HFFc6 (cell line): ENCODE results near the gene SLC35B4. TPM values are rescaled to one million over a fixed set of nuclear protein-coding genes. Genes with fewer than 3 reads are reported as not detected.

Experiments used
- DNase-seq: peaks from one replicate; pipeline ENCODE4 v3.0.0-alpha.2; 2018
- H3K27ac Mint-ChIP-seq: 2 replicates; pipeline ENCODE4 v1.8.0; 2020; ENCODE audit warnings: mild to moderate bottlenecking, mixed read lengths
- H3K27me3 Mint-ChIP-seq: 2 replicates; pipeline ENCODE4 v1.8.0; 2021; ENCODE audit warnings: mild to moderate bottlenecking, moderate library complexity, mixed read lengths; ENCODE audit not compliant: insufficient read depth
- H3K36me3 Mint-ChIP-seq: 2 replicates; pipeline ENCODE4 v1.8.0; 2021; ENCODE audit warnings: low read depth, mixed read lengths
- H3K4me1 Mint-ChIP-seq: 2 replicates; pipeline ENCODE4 v1.8.0; 2020; ENCODE audit warnings: low read depth, mixed read lengths
- H3K4me3 Mint-ChIP-seq: 2 replicates; pipeline ENCODE4 v1.8.0; 2020; ENCODE audit warnings: mild to moderate bottlenecking, moderate library complexity, mixed read lengths
- H3K9me3 Mint-ChIP-seq: 2 replicates; pipeline ENCODE4 v1.8.0; 2020; ENCODE audit warnings: mild to moderate bottlenecking, mixed read lengths
- total RNA-seq, 6 experiments: library from RNA; stranded (reverse); fragmentation: NEBNext Ultra II Directional; extraction: Animal tissue kit (Norgen Biotek cat#: 25700); gene quantifications; 2 replicates in 1 of 6; 3 replicates in 5 of 6; pipeline ENCODE4 v1.2.3, GENCODE V29; 2021
- TF ChIP-seq, protein P1 (sequence below): fragments of 200-600 bp; sonication (generic); IDR thresholded peaks from 2 replicates; pipeline ENCODE4 v1.5.0; 2021; ENCODE audit warnings: antibody characterized with exemption, mild to moderate bottlenecking

SLC35B4 gene
- total RNA-seq, 6 experiments from 2014 or later = 21.0 to 32.3 (median 29.4) TPM

DNA sequence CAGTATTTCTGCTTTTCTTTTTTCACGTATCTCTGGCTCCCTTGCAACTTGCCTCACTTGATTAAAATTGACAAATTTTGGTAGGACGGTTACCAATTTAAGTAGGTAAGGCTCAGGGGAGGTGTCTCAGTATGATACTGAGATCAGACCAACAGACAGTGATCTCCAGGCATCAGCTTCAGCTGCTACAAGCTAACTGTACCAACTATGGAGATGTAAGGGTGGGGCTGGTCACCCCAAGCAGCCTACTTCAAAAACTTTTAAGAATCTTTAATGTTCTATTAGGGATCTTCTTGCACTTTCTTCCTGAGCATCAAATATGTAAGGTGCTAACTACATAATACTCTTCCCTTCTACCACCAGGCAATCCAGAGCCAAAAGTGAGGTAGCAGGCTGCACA is 26.9 kb downstream of the SLC35B4 start:
- no peak overlapping the region for H3K27ac Mint-ChIP-seq
- peaks cover 15% of the 10 kb centered on the region for H3K36me3 Mint-ChIP-seq
- peaks cover 11% of the 10 kb centered on the region for H3K4me1 Mint-ChIP-seq
- H3K27me3 Mint-ChIP-seq = peaks cover 5% of the 10 kb centered on the region
- no peak overlapping the region for H3K4me3 Mint-ChIP-seq
- no peaks in the 10 kb centered on the region for H3K9me3 Mint-ChIP-seq
- TF ChIP-seq, protein P1, sequence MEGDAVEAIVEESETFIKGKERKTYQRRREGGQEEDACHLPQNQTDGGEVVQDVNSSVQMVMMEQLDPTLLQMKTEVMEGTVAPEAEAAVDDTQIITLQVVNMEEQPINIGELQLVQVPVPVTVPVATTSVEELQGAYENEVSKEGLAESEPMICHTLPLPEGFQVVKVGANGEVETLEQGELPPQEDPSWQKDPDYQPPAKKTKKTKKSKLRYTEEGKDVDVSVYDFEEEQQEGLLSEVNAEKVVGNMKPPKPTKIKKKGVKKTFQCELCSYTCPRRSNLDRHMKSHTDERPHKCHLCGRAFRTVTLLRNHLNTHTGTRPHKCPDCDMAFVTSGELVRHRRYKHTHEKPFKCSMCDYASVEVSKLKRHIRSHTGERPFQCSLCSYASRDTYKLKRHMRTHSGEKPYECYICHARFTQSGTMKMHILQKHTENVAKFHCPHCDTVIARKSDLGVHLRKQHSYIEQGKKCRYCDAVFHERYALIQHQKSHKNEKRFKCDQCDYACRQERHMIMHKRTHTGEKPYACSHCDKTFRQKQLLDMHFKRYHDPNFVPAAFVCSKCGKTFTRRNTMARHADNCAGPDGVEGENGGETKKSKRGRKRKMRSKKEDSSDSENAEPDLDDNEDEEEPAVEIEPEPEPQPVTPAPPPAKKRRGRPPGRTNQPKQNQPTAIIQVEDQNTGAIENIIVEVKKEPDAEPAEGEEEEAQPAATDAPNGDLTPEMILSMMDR = no peak
- no peak for DNase-seq

DNA sequence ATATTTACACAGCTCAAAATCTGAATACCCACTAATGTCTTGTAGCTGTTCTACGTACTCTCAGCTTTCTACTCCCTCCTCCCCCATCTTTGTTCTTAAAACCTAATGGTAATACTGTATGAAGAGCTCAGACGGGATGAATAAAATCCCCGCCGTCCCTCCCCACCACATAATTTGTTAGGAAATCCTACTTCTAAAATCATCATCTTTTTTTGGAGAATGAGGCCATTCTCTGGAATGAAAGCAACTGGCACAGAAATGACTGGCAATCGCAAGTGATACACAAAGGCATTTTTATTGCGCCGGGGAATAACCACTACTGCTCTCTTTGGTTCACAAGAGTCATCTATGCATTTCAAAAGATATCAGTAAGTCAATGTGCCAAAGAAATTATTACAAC is 27.3 kb downstream of the SLC35B4 start:
- H3K27ac Mint-ChIP-seq = no peak overlapping the region
- DNase-seq = no peak
- H3K36me3 Mint-ChIP-seq = peaks cover 11% of the 10 kb centered on the region
- no peaks in the 10 kb centered on the region for H3K9me3 Mint-ChIP-seq
- peaks cover 4% of the 10 kb centered on the region; the same call in 1 of the 2 replicates for H3K27me3 Mint-ChIP-seq
- TF ChIP-seq, protein P1 = no peak
- peaks cover 11% of the 10 kb centered on the region for H3K4me1 Mint-ChIP-seq
- no peak overlapping the region for H3K4me3 Mint-ChIP-seq

DNA sequence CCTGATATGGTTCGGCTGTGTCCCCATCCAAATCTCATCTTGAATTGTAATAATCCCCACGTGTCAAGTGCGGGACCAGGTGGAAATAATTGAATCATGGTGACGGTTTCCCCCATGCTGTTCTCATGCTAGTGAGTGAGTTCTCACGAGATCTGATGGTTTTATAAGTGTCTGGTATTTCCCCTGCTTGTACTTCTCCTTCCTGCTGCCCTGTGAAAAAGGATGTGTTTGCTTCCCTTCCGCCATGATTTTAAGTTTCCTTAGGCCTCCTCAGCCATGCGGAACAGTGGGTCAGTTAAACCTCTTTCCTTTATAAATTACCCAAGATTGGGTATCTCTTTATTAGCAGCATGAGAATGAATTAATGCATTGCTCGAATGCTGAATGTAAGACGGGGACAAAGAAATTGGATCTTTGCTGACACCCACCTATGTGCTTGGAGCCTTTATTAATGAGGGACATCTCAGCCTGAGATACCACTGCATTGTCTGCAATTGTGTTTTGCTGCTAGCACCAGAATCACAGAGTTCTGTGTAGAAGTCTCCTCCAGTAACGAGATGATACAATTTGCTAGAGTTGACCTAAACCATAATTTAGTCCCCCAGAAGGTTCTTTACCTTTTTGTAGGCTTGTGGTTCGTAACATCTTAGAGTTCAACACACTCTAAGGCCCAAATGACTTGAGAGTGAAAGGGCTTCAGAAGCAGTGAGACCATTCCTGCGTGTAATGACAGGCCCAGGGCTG is 28.6 kb downstream of the SLC35B4 start:
- DNase-seq = no peak
- no peak overlapping the region for H3K27ac Mint-ChIP-seq
- TF ChIP-seq, protein P1 = no peak
- H3K36me3 Mint-ChIP-seq = peaks cover 5% of the 10 kb centered on the region; the same call in 1 of the 2 replicates
- no peaks in the 10 kb centered on the region for H3K9me3 Mint-ChIP-seq
- H3K27me3 Mint-ChIP-seq = peaks cover 6% of the 10 kb centered on the region; the same call in 1 of the 2 replicates
- no peak overlapping the region for H3K4me3 Mint-ChIP-seq
- peaks cover 11% of the 10 kb centered on the region for H3K4me1 Mint-ChIP-seq

DNA sequence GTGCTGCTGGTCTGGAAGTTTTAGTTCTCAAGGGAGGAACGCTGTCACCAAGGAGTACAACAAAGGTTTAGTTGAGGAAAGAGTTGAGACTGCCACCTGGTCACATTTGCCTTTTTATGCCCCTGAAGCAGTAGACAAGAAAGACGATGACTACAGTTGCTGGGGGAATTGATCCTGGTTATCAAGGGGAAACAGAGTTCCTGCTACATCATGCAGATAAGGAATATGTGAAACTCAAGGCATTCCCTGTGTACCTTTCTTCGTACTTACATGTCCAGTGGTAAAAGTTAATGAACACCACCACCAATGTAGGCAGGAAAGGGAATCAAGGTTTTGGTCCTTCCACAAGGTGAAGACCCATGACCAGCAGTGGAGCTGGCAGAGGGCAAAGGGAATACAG is 31.8 kb downstream of the SLC35B4 start:
- Mint-ChIP-seq H3K27me3 (peaks cover 11% of the 10 kb centered on the region), H3K36me3 (peaks cover under 1% of the 10 kb centered on the region; the same call in 1 of the 2 replicates), H3K9me3 (no peaks in the 10 kb centered on the region), H3K27ac (no peak overlapping the region), H3K4me1 (peaks cover under 1% of the 10 kb centered on the region), H3K4me3 (no peak overlapping the region)
- TF ChIP-seq, protein P1 = no peak
- no peak for DNase-seq

DNA sequence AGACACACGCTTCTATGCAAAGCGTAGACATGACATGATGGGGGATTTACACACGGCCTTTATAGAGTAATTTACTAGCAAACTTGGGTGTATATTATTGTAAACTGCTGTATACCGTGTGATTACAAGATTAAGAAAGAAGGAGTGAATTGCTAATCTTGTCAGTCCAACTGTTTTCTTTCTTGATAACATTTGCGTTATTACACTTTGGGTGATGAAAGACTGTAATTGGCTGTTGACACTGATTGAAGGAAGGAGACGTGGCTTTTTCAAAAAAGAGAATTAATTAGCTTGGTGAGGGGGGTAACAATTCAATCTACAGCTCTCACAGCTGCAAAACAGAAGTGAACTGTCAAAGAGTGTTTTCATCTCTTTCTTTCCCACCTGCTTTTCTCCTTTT is 32.7 kb downstream of the SLC35B4 start:
- Mint-ChIP-seq H3K4me3 (no peak overlapping the region), H3K27me3 (peaks cover 11% of the 10 kb centered on the region), H3K36me3 (no peaks in the 10 kb centered on the region), H3K27ac (no peak overlapping the region), H3K4me1 (no peaks in the 10 kb centered on the region), H3K9me3 (no peaks in the 10 kb centered on the region)
- DNase-seq = no peak
- TF ChIP-seq, protein P1 = no peak
